Ramos (cell line): Measurements from ENCODE around the gene HRH1.

ENCODE experiments used
- in situ Hi-C: fragments of 300-500 bp; cut with MboI; formaldehyde crosslinking; loops from one replicate; pipeline ENCODE4 v1.14.3; 2022; ENCODE audit warnings: low sequenced_read_pairs; ENCODE audit not compliant: unreplicated experiment

The HRH1 gene

GRCh38 chr3:11271986-11272904, 118.0 kb downstream of the HRH1 start, which contains the start of gene ATG7:
TSS of gene ATG7 (plus strand) at chr3:11272397. CDS start at chr3:11298696, 26,299 bp downstream.
- in situ Hi-C loops = no loop called here

- in situ Hi-C loops = no loop called here
Measured at GRCh38 chr3:11272906-11273574, 118.7 kb downstream of the HRH1 start.

GRCh38 chr3:11273891-11274291, 119.6 kb downstream of the HRH1 start:
- in situ Hi-C loops = no loop called here

GRCh38 chr3:11274566-11275142, 120.4 kb downstream of the HRH1 start:
- in situ Hi-C loops = no loop called here

GRCh38 chr3:11275926-11276325, 121.6 kb downstream of the HRH1 start:
- in situ Hi-C loops = no loop called here

- in situ Hi-C loops = no loop called here
Measured at GRCh38 chr3:11276901-11277300, 122.6 kb downstream of the HRH1 start.

- in situ Hi-C loops = no loop called here
Measured at GRCh38 chr3:11282250-11283138, 128.2 kb downstream of the HRH1 start.

GRCh38 chr3:11283139-11283475, 128.8 kb downstream of the HRH1 start:
- in situ Hi-C loops = no loop called here

GRCh38 chr3:11284011-11284410, 129.7 kb downstream of the HRH1 start:
- in situ Hi-C loops = no loop called here

- in situ Hi-C loops = no loop called here
Measured at GRCh38 chr3:11285471-11285870, 131.2 kb downstream of the HRH1 start.

GRCh38 chr3:11287404-11287803, 133.1 kb downstream of the HRH1 start:
- in situ Hi-C loops = no loop called here

- in situ Hi-C loops = no loop called here
Measured at GRCh38 chr3:11288021-11288491, 133.8 kb downstream of the HRH1 start.

- in situ Hi-C loops = no loop called here
Measured at GRCh38 chr3:11288786-11289637, 134.7 kb downstream of the HRH1 start.

GRCh38 chr3:11289864-11290263, 135.6 kb downstream of the HRH1 start:
- in situ Hi-C loops = no loop called here

GRCh38 chr3:11290743-11291680, 136.7 kb downstream of the HRH1 start:
- in situ Hi-C loops = no loop called here

GRCh38 chr3:11291808-11292207, 137.5 kb downstream of the HRH1 start:
- in situ Hi-C loops = no loop called here

GRCh38 chr3:11297126-11297525, 142.8 kb downstream of the HRH1 start:
- in situ Hi-C loops = no loop called here

- in situ Hi-C loops = no loop called here
Measured at GRCh38 chr3:11300970-11301369, 146.7 kb downstream of the HRH1 start.
